Activated naive CD4-positive, alpha-beta T cell treated with anti-CD3 and anti-CD28 coated beads, Interleukin-2, amount 50 U/mL, for 72 hours (primary cell): ENCODE results near the gene USP11. TPM values are rescaled to one million over a fixed set of nuclear protein-coding genes. Genes with fewer than 3 reads are reported as not detected.

Experiments used
- ATAC-seq, 2 donors: fragments of 150-1000 bp; cut with Tn5 transposase; 2 replicates each; pipeline ENCODE4 v1.10.0; 2021; ENCODE audit warnings: mild to moderate bottlenecking in 2 of 2, moderate library complexity in 2 of 2
- DNase-seq, 2 donors: peaks; one replicate each; pipeline ENCODE4 v3.0.0; 2021 to 2022; ENCODE audit warnings: low spot score in 2 of 2
- H3K27ac Mint-ChIP-seq, 2 donors: one replicate each; pipeline ENCODE4 v1.8.0; 2022; ENCODE audit warnings: mild to moderate bottlenecking in 2 of 2, mixed read lengths in 2 of 2
- H3K36me3 Mint-ChIP-seq, 2 donors: one replicate each; pipeline ENCODE4 v1.8.0; 2022; ENCODE audit warnings: mixed read lengths in 2 of 2
- H3K9me3 Mint-ChIP-seq, 2 donors: one replicate each; pipeline ENCODE4 v1.8.0; 2022; ENCODE audit warnings: mixed read lengths in 2 of 2
- total RNA-seq, 2 donors: library from RNA; stranded (reverse); gene quantifications; one replicate each; pipeline ENCODE4 v1.2.3, GENCODE V29; 2022

USP11 gene
- total RNA-seq, 2 donors from 2014 or later: 14.5 to 22.2 TPM

DNA sequence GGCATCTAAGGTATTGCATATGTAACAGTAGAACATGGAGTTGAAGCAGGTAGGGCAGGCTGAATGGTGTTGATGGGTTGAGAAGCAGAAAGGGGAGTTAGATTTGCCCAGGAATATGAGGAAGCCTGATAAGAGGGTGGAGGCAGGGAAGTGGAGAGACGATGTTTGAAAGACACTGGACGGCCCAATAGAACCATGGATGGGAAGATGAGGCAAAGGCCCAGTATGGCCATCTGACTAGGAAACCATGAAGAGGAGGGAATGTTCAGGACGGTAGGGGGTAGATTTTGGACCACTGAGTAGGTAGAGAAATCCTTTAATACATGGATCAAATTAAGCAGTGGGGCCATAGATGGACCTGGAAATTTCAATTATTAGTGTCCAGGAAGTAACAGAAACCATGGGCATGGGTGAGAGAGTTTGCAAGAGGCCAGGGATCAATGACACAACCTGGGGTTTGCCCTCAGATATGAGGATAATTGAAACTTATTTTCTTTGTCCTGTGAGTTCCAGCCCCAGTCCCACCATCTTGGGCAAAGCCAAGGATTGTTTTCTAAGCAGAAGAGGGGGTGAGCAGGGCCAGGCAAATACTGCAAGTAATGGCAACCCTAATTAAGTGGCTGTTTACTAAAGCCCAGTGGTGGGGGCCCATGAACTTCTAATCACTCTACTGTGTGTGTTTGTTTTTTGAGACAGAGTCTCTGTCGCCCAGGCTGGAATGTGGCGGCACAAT lies 2.5 kb upstream of the USP11 start:
- DNase-seq (no peak), ATAC-seq (no peak)
- H3K27ac Mint-ChIP-seq: peak overlapping the region in 1 of 2 donors; percentile 8
- H3K9me3 Mint-ChIP-seq: no peaks in the 10 kb centered on the region
- peaks cover 2 to 5% of the 10 kb centered on the region in 2 donors for H3K36me3 Mint-ChIP-seq

DNA sequence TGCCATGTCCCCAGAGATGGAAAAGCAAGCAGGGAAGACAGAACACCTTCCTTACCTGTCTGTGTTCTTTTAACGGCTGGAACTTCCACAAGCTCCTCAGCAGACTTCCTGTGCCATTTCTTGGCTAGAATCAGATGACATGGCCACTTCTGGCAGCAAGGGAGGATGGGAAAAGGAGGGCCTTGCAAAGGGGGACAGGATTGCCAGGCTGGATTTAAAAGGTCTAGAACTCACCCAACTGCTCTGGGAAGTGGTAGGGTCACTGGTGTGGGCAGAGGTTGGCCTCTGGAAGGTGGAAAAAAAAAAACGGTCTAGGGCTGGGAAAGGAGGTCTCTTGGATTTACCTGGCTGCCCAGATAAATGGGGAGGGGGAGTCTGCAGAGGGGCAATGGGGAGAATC lies 1.6 kb upstream of the USP11 start:
- H3K27ac Mint-ChIP-seq: peak overlapping the region in 1 of 2 donors; percentile 69
- H3K9me3 Mint-ChIP-seq: no peaks in the 10 kb centered on the region
- no peak for ATAC-seq
- peaks cover 5 to 7% of the 10 kb centered on the region in 2 donors for H3K36me3 Mint-ChIP-seq
- no peak for DNase-seq

DNA sequence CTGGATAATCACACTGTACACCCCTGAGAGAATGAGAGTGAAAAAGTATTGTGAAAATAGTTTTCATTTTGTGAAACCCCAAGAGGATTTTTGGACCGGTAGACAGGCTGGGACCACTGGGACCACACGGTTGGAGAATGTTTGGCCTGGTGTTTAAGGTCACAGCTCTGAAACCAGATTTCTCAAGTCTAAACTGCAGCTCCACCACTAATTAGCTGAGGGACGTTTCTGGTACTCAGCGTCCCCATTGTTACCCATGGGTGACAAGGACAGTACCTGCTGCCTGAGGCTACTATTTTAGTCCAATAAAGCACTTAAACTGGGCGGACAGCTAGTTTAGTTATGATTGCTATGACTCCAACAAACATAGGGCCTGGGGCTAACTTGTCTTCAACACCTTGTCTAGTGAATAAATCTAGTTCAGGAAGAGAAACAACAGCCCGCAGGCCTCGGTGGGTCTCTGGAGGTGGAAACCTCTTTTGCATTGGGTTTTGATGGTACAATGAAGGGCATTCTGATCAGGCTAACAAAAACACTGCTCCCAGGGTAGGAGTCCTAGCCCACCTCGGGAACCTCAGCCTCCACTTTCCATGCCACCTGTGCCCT lies 509 bp upstream of the USP11 start:
- DNase-seq (no peak), ATAC-seq (no peak)
- Mint-ChIP-seq H3K9me3 (no peaks in the 10 kb centered on the region), H3K36me3 (peaks cover 5 to 7% of the 10 kb centered on the region in 2 donors), H3K27ac (peak overlapping the region; percentile 98)

DNA sequence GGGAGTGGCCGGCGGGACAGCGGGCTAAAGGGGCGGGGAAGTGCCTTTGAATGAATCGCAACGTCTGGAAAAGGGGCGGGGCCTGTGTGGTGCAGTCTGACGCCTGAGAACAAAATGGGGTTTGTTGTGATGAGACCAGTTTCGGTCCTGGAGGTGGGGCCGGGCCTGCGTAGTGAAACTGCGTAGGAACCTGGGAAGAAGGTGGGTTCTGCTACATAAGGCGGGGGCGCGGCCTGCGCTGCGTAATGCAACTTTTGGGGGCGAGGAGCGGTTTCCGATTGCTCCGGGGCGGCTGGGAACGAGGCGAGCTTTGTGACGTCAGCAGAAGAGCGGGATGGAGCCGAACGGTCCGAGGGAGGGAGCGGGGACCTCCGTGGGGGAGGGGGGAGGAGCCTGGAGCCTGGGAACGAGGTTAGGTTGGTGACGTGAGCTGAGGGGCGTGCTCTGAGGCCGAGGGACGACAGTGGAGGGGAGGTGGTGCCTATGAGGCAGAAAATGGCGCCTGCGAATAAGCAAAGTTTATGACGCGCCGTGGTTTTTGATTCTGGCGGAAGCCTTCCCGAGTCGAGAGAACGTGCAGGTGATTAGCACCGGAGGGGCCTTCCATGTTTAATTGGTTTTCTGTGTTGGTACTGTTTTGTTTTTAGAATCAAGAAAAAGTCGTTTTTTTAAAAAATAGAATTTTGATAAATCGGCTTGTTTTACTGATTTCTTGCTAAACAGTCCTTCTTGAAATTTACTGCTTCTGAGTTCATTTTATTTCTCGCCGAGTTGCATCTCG lies 714 bp downstream of the USP11 start:
- H3K9me3 Mint-ChIP-seq: no peaks in the 10 kb centered on the region
- ATAC-seq: peak; percentile 92 to 95

DNA sequence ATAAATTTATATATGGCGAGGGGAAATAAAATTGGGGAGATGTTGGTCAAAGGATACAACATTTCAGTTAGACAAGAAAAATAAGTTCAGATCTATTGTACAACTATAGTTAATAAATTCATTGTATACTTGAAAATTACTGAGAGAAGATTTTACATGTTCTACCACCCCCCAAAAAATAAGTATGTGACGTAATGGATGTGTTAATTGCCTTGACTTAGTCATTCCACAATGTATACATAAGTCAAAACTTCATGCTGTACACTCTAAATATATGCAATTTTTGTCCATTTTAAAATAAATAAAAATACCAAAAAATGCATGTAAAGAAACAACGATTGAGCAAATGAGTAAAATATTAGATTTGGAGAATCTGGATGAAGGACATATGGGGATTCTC lies 1.8 kb downstream of the USP11 start:
- Mint-ChIP-seq H3K9me3 (no peaks in the 10 kb centered on the region), H3K36me3 (peaks cover 5 to 7% of the 10 kb centered on the region in 2 donors), H3K27ac (peak overlapping the region in 1 of 2 donors; percentile 77)
- DNase-seq (no peak), ATAC-seq (no peak)

More for the DNA sequence above, 714 bp downstream of the USP11 start:
- peak overlapping the region; percentile 98 for H3K27ac Mint-ChIP-seq
- peak; percentile 82 to 95 for DNase-seq
- peaks cover 5 to 7% of the 10 kb centered on the region in 2 donors for H3K36me3 Mint-ChIP-seq

DNA sequence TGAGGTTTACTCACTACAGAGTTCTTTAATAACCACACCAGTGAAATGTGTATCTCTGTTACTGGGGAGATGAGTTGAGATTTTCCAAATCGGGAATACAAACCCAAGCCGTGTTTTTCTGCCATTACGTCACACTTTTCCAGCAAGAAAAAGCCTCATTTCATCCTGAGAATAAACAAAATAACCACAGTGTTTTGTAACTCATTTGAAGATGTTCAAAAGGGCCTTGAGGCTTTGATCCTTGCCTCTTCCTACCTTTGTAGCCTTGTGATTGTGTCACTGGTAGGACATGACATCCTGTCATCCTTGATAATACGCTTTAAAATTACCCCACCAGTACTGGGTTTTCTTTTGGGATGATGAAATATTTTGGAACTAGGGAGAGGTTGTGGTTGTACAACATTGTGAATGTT lies 2.9 kb downstream of the USP11 start:
- ATAC-seq: no peak
- no peak for DNase-seq
- Mint-ChIP-seq H3K9me3 (no peaks in the 10 kb centered on the region), H3K27ac (peak overlapping the region; percentile 18 to 86), H3K36me3 (peaks cover 0 to 7% of the 10 kb centered on the region in 2 donors)

DNA sequence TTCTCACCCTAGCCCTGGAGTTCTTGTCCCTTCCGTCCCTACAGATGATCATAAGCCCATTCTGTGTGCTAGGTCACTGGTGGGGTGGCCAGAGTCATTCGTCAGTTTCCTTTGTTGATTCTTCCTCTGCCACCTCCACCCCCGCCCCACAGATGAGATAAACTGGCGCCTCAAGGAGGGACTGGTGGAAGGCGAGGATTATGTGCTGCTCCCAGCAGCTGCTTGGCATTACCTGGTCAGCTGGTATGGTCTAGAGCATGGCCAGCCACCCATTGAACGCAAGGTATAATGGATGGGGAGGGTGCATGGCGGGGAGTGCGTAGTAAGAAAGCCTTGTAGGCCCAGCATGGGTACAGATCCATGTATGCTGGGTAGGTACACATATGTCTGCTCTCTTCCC lies 6.4 kb downstream of the USP11 start:
- peaks cover 0 to 7% of the 10 kb centered on the region in 2 donors for H3K36me3 Mint-ChIP-seq
- H3K27ac Mint-ChIP-seq: no peak overlapping the region
- ATAC-seq (no peak), DNase-seq (no peak)
- no peaks in the 10 kb centered on the region for H3K9me3 Mint-ChIP-seq

DNA sequence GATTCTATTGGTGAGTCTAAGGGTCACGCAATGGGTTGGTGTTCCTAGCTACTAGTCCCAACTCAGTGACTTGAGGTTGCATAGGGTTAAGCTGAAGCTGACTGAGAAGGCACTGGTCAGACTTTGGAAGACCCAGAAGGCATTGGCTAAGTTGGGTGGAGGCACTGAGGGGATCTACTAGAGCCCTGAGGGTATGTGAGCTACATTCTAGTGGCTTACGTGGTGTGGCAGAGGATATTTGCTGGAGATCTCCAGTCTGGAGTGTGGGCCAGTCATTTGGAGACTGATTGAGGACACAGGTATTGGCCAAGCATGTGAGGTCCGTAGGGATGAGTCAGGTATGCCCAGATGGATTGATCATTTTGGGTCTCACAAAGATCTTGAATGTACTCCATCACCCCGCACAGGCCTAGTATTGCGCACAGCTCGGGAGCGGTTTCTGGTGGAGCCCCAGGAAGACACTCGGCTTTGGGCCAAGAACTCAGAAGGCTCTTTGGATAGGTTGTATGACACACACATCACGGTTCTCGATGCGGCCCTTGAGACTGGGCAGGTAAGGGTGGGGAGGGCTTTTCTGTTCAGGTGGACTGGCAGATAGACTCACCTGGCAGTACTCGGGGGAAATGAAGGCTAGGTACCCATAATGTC lies 7.2 kb downstream of the USP11 start:
- Mint-ChIP-seq H3K9me3 (no peaks in the 10 kb centered on the region), H3K27ac (peak overlapping the region in 1 of 2 donors; percentile 53), H3K36me3 (peaks cover 0 to 7% of the 10 kb centered on the region in 2 donors)
- DNase-seq (no peak), ATAC-seq (no peak)

DNA sequence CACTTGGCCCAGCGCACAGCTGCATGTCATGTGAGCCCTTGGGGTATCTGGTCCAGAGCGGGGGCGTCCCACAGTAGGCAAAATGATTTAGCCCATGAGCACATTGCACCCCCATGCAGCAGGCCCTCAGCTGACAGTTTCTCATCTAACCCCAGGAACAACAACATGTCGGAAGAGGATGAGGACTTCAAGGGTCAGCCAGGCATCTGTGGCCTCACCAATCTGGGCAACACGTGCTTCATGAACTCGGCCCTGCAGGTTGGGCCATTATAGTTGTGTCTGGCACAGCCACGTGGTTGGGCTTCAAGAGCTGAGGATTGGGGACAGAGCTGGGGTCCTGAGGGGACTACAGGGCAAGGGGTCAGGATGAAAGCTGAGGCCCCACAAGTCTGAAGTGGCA lies 7.8 kb downstream of the USP11 start:
- Mint-ChIP-seq H3K9me3 (no peaks in the 10 kb centered on the region), H3K27ac (peak overlapping the region in 1 of 2 donors; percentile 75), H3K36me3 (peaks cover 0 to 2% of the 10 kb centered on the region in 2 donors)
- ATAC-seq: no peak
- no peak for DNase-seq

DNA sequence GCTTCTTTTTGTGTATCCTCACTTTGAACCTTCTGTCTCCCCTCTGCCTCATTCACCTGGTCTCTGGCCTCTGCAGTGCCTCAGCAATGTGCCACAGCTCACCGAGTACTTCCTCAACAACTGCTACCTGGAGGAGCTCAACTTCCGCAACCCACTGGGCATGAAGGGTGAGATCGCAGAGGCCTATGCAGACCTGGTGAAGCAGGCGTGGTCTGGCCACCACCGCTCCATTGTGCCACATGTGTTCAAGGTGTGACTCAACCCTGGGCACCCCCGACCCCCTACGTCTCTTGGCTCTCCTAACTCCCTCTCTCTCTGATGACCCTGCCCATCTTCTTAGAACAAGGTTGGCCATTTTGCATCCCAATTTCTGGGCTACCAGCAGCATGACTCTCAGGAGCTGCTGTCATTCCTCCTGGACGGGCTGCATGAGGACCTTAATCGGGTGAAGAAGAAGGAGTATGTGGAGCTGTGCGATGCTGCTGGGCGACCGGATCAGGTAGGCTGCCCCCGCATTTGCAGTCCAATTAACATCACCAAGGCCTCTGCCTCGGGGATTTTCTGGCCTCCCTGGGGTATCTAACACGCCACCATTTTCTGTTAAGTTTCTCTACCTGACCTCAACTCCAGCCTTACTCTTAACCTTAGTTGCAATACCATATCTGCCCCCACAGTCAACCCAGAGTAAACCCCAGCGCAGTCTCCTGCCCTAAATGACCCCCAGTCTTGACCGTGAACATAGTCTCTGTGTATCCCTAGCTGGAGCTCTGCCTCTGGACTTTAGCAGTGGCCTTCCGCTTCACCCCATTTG lies 8.6 kb downstream of the USP11 start:
- DNase-seq (no peak), ATAC-seq (no peak)
- H3K36me3 Mint-ChIP-seq: no peaks in the 10 kb centered on the region
- peak overlapping the region in 1 of 2 donors; percentile 75 for H3K27ac Mint-ChIP-seq
- H3K9me3 Mint-ChIP-seq: no peaks in the 10 kb centered on the region

DNA sequence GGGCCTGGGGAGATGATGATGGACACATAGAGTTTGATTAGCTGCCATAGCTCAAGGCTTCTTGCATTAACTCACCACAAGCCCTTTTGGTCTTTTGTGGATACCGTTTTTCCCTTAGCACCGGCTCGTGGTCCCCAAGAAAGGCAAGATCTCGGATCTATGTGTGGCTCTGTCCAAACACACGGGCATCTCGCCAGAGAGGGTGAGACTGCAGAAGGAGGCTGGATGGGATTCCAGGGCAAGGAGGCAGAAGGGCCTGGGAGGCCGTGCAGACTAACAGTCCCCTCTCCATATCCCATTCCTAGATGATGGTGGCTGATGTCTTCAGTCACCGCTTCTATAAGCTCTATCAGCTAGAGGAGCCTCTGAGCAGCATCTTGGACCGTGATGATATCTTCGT lies 9.5 kb downstream of the USP11 start:
- Mint-ChIP-seq H3K9me3 (no peaks in the 10 kb centered on the region), H3K36me3 (no peaks in the 10 kb centered on the region), H3K27ac (no peak overlapping the region)
- ATAC-seq (no peak), DNase-seq (no peak)

DNA sequence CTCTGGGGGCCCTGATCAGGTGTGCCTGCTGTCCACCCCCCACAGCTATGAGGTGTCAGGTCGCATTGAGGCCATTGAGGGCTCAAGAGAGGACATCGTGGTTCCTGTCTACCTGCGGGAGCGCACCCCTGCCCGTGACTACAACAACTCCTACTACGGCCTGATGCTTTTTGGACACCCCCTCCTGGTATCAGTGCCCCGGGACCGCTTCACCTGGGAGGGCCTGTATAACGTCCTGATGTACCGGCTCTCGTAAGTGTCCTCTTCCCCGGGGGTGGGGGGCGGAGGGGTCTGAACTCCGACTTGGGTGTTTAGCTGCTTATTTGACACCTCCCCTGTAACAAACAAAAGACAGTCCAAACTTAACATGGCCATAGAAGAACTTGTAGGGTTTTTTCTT lies 10.5 kb downstream of the USP11 start:
- Mint-ChIP-seq H3K9me3 (no peaks in the 10 kb centered on the region), H3K27ac (no peak overlapping the region), H3K36me3 (no peaks in the 10 kb centered on the region)
- ATAC-seq: no peak
- no peak for DNase-seq

DNA sequence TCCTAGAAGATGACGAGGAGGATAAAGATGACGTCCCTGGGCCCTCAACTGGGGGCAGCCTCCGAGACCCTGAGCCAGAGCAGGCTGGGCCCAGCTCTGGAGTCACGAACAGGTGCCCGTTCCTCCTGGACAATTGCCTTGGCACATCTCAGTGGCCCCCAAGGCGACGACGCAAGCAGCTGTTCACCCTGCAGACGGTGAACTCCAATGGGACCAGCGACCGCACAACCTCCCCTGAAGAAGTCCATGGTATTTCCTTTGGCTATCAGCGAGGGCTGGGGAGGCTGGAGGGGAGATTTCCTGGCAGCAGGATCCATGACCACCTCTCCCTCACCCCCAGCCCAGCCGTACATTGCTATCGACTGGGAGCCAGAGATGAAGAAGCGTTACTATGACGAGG lies 11.9 kb downstream of the USP11 start:
- ATAC-seq: no peak
- Mint-ChIP-seq H3K36me3 (no peaks in the 10 kb centered on the region), H3K9me3 (no peaks in the 10 kb centered on the region), H3K27ac (no peak overlapping the region)
- no peak for DNase-seq

DNA sequence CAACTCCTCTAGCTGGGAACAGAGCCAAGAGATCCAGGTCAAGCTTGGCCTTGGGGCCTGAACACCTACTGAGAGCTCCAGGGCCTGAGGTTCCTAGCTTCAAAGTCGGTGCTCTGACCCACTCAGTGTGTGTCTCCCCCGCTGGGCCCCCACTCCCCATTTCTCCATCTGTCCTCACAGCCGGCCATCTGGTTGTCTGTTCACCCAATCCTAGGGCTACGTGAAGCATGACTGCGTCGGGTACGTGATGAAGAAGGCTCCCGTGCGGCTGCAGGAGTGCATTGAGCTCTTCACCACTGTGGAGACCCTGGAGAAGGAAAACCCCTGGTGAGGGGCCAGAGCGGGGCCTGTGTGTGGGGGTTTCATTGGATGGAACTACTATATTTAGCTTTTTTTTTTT lies 12.3 kb downstream of the USP11 start:
- H3K36me3 Mint-ChIP-seq: no peaks in the 10 kb centered on the region
- H3K9me3 Mint-ChIP-seq: no peaks in the 10 kb centered on the region
- H3K27ac Mint-ChIP-seq: no peak overlapping the region
- no peak for ATAC-seq
- DNase-seq: no peak

DNA sequence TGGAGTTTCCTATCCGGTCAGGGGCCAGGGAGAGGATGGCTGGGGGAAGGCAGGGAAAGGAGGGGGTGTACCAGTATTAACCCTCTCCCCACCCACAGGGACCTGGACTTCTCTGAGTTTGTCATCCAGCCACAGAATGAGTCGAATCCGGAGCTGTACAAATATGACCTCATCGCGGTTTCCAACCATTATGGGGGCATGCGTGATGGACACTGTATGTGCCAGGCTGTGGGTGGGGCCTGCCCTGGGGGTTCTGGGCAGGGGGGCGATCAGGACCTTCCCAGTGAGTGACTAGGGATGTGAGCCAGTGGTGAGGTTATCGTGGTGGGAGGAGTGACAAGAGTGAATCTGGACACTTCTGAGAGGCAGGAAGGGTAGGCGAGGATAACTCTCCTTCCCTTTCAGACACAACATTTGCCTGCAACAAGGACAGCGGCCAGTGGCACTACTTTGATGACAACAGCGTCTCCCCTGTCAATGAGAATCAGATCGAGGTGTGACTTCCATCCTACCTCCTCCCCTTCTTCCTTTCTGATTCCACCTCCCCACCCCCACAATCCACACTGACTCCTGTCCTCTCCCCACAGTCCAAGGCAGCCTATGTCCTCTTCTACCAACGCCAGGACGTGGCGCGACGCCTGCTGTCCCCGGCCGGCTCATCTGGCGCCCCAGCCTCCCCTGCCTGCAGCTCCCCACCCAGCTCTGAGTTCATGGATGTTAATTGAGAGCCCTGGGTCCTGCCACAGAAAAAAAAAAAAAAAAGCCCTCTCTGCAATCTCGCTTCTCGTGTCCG lies 14.6 kb downstream of the USP11 start:
- no peaks in the 10 kb centered on the region for H3K36me3 Mint-ChIP-seq
- ATAC-seq (peak; percentile 31 to 68), DNase-seq (no peak)
- H3K27ac Mint-ChIP-seq: peak overlapping the region in 1 of 2 donors; percentile 55
- H3K9me3 Mint-ChIP-seq: no peaks in the 10 kb centered on the region

DNA sequence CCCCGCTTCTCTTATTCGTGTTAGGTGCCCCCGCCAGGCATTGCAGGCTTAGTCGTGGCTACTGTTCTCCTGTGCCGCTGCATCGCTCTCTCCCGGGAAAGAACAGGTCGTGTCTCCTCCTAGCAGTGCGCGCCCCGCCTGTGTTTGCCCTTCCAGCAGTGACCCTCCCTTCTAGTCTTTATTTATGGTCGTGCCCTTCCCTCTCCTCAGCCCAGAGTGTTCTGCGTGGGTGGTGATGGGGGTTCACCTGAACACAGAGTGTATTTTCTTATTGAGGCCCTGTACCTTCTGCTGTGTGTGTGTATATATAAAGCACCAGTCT lies 15.2 kb downstream of the USP11 start:
- no peak for DNase-seq
- peak overlapping the region in 1 of 2 donors; percentile 36 for H3K27ac Mint-ChIP-seq
- H3K9me3 Mint-ChIP-seq: no peaks in the 10 kb centered on the region
- ATAC-seq: no peak
- no peaks in the 10 kb centered on the region for H3K36me3 Mint-ChIP-seq
